Mucosa of stomach (tissue), 1 donor: ENCODE data around the gene ZBTB39.

Experiments
- H3K27me3 ChIP-seq: one replicate; pipeline ENCODE4 v1.7.0; 2013; ENCODE audit warnings: mild to moderate bottlenecking, low read length; ENCODE audit not compliant: control insufficient read depth, insufficient read depth
- H3K36me3 ChIP-seq: one replicate; pipeline ENCODE4 v1.7.0; 2013; ENCODE audit warnings: low read length; ENCODE audit not compliant: control insufficient read depth, insufficient read depth
- H3K4me1 ChIP-seq: one replicate; pipeline ENCODE4 v1.7.0; 2013; ENCODE audit warnings: mild to moderate bottlenecking, low read length; ENCODE audit not compliant: control insufficient read depth, insufficient read depth
- H3K4me3 ChIP-seq: one replicate; pipeline ENCODE4 v1.7.0; 2013; ENCODE audit warnings: low read length
- H3K9ac ChIP-seq: one replicate; pipeline ENCODE4 v1.7.0; 2013; ENCODE audit warnings: mild to moderate bottlenecking, low read length, moderate library complexity
- H3K9me3 ChIP-seq: one replicate; pipeline ENCODE4 v1.7.0; 2013; ENCODE audit warnings: mild to moderate bottlenecking, low read length, moderate library complexity; ENCODE audit not compliant: control insufficient read depth
- donor health status: Pancreatic carcinoma.

Gene ZBTB39

DNA sequence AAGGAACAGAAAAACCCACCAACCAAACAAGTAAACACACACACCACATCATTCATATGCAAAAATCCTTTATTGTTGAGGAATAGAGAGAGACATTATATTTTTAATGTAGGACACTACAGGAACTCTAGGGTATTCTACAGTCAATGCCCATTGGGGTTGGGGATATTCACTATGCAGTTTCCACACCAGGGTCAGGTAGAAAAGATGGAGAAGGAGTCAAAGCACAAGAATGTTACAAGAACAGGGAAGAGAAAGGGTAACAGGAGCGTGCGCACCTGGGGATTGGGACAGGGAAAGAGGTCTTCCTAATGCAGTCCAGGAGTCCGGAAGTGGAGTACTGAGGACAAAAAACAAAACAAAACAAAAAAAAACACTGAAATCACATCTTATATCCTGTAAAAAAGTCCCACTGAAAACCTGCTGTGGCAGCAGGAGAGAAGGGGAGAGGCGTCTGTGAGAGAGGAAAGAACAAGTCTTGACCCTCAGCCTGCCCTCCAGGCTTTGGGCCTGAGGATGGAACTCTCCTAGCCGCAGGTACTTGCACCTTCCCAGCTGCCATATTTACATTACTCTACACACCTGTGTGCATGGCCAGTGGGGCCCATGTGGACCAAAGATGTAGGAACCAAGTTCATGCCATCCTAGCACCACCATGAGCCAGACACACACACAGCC is 3.7 kb upstream of the ZBTB39 start:
- Histone ChIP-seq H3K9ac (no peak overlapping the region), H3K36me3 (no peaks in the 10 kb centered on the region), H3K4me3 (no peak overlapping the region), H3K4me1 (peaks cover 4% of the 10 kb centered on the region), H3K27me3 (no peaks in the 10 kb centered on the region), H3K9me3 (no peaks in the 10 kb centered on the region)

DNA sequence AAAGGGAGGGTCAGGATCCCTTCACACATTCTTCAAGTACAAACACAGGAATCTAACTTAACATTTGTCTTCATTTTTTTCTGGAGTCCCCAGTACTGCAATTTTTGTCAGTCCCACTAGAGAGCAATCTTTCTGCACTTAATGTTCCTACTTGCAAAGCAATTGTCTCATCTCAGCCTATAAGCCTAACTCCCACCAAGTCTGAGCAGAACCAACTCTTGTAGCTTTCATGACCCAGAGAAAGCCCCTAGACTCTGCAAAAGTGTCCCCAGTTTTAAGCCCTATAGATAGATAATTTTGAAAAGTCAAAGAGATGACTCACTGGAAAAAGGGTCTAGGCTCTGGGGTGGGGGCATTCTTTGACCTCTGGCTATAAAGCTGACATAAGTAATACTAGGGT is 1.8 kb upstream of the ZBTB39 start:
- Histone ChIP-seq H3K9ac (no peak overlapping the region), H3K27me3 (no peaks in the 10 kb centered on the region), H3K9me3 (no peaks in the 10 kb centered on the region), H3K4me1 (peaks cover 4% of the 10 kb centered on the region), H3K36me3 (no peaks in the 10 kb centered on the region), H3K4me3 (no peak overlapping the region)

GRCh38 chr12:57006809-57007475 is 596 bp upstream of the ZBTB39 start:
- Histone ChIP-seq H3K9ac (peak overlapping the region; percentile 22), H3K4me3 (no peak overlapping the region), H3K4me1 (peaks cover 6% of the 10 kb centered on the region), H3K36me3 (no peaks in the 10 kb centered on the region), H3K9me3 (no peaks in the 10 kb centered on the region), H3K27me3 (no peaks in the 10 kb centered on the region)

DNA sequence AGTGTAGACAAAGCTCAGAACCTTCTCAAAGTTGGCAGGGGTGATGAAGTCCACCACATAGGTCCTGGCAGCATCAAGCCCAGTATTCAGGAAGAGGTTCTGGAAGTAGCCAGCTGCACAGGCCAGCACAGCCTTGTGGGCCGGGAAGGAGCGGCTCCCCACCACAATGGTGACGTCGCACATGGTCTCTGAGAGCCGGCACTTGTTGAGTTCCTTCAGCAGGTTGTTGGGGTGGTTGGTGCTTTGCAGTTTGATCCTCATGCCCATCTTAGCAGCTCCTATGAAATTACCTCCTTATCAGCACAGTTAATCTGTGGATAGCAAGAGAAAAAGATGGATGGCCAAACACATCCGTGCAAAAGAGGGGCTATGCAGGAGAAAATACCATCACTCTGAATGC is 1.7 kb downstream of the ZBTB39 start:
- Histone ChIP-seq H3K4me3 (no peak overlapping the region), H3K36me3 (no peaks in the 10 kb centered on the region), H3K27me3 (no peaks in the 10 kb centered on the region), H3K9me3 (no peaks in the 10 kb centered on the region), H3K4me1 (peaks cover 13% of the 10 kb centered on the region), H3K9ac (no peak overlapping the region)

GRCh38 chr12:57003395-57003794 is 3.0 kb downstream of the ZBTB39 start:
- H3K36me3 ChIP-seq = peaks cover 2% of the 10 kb centered on the region
- H3K9me3 ChIP-seq = no peaks in the 10 kb centered on the region
- H3K4me1 ChIP-seq = peaks cover 13% of the 10 kb centered on the region
- no peaks in the 10 kb centered on the region for H3K27me3 ChIP-seq
- H3K9ac ChIP-seq = no peak overlapping the region
- no peak overlapping the region for H3K4me3 ChIP-seq

GRCh38 chr12:57001448-57001906 is 4.9 kb downstream of the ZBTB39 start:
- Histone ChIP-seq H3K36me3 (peaks cover 3% of the 10 kb centered on the region), H3K4me1 (peaks cover 13% of the 10 kb centered on the region), H3K9ac (no peak overlapping the region), H3K4me3 (no peak overlapping the region), H3K9me3 (no peaks in the 10 kb centered on the region), H3K27me3 (no peaks in the 10 kb centered on the region)

- Histone ChIP-seq H3K27me3 (no peaks in the 10 kb centered on the region), H3K4me3 (no peak overlapping the region), H3K4me1 (peaks cover 12% of the 10 kb centered on the region), H3K9me3 (no peaks in the 10 kb centered on the region), H3K9ac (no peak overlapping the region), H3K36me3 (peaks cover 3% of the 10 kb centered on the region)
Observed at GRCh38 chr12:57000393-57000792, 6.0 kb downstream of the ZBTB39 start.

DNA sequence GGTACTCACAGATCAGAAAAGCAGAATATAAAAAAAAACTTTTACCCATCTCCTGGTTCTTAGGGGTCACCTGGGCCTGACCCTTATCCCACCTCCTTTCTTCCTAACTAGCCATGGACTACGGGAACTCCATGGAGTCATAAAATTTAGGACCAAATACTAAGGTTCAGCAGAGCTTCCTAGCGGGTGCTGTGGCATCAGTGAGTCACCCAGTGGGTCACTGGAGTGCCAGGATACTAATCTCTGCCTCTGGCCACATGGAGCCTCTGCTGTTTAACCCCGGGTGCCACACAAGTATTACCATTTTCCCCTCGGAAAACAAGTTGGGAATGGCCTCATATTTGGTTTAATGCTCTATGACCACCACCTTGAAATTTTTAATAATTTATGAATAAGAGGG is 6.9 kb downstream of the ZBTB39 start:
- peaks cover 9% of the 10 kb centered on the region for H3K4me1 ChIP-seq
- H3K36me3 ChIP-seq = peaks cover 3% of the 10 kb centered on the region
- H3K27me3 ChIP-seq = no peaks in the 10 kb centered on the region
- H3K9me3 ChIP-seq = no peaks in the 10 kb centered on the region
- no peak overlapping the region for H3K9ac ChIP-seq
- H3K4me3 ChIP-seq = no peak overlapping the region

- H3K9me3 ChIP-seq = no peaks in the 10 kb centered on the region
- H3K27me3 ChIP-seq = no peaks in the 10 kb centered on the region
- H3K4me3 ChIP-seq = no peak overlapping the region
- H3K4me1 ChIP-seq = peaks cover 9% of the 10 kb centered on the region
- H3K9ac ChIP-seq = no peak overlapping the region
- peaks cover 3% of the 10 kb centered on the region for H3K36me3 ChIP-seq
Observed at GRCh38 chr12:56998981-56999380, 7.4 kb downstream of the ZBTB39 start.

GRCh38 chr12:56998316-56998715 is 8.0 kb downstream of the ZBTB39 start:
- H3K27me3 ChIP-seq = no peaks in the 10 kb centered on the region
- no peak overlapping the region for H3K9ac ChIP-seq
- peaks cover 3% of the 10 kb centered on the region for H3K36me3 ChIP-seq
- H3K9me3 ChIP-seq = no peaks in the 10 kb centered on the region
- H3K4me1 ChIP-seq = peaks cover 9% of the 10 kb centered on the region
- H3K4me3 ChIP-seq = no peak overlapping the region

- H3K36me3 ChIP-seq = peaks cover 3% of the 10 kb centered on the region
- no peak overlapping the region for H3K4me3 ChIP-seq
- no peak overlapping the region for H3K9ac ChIP-seq
Observed at GRCh38 chr12:56996793-56997545, 9.4 kb downstream of the ZBTB39 start.

GRCh38 chr12:56995930-56996496 is 10.3 kb downstream of the ZBTB39 start:
- no peak overlapping the region for H3K9ac ChIP-seq
- H3K27me3 ChIP-seq = no peaks in the 10 kb centered on the region
- H3K4me3 ChIP-seq = no peak overlapping the region
- peaks cover 3% of the 10 kb centered on the region for H3K36me3 ChIP-seq
- H3K9me3 ChIP-seq = no peaks in the 10 kb centered on the region
- H3K4me1 ChIP-seq = peaks cover 6% of the 10 kb centered on the region

More at GRCh38 chr12:56996793-56997545, 9.4 kb downstream of the ZBTB39 start:
- Histone ChIP-seq H3K9me3 (no peaks in the 10 kb centered on the region), H3K4me1 (peaks cover 8% of the 10 kb centered on the region), H3K27me3 (no peaks in the 10 kb centered on the region)
